ENCODE measurements around the gene EVL.
"Not testable (repeated sequence)": the region's sequence is repeated elsewhere in the genome, so short reads cannot be mapped to it uniquely, and the experiment has no call there.

Gene EVL

GRCh38 chr14:100148837-100149731 lies 83.9 kb downstream of the EVL start:
- DNase-seq = no peak

- no peak for DNase-seq
Observed at GRCh38 chr14:100149851-100150611, 84.8 kb downstream of the EVL start.

GRCh38 chr14:100150932-100151587 lies 85.8 kb downstream of the EVL start:
- DNase-seq = no peak

GRCh38 chr14:100152091-100152490 lies 86.9 kb downstream of the EVL start:
- no peak for DNase-seq

GRCh38 chr14:100153560-100153959 lies 88.3 kb downstream of the EVL start:
- DNase-seq = no peak

- no peak for DNase-seq
Observed at GRCh38 chr14:100155049-100155621, 89.9 kb downstream of the EVL start.

- DNase-seq = peak; percentile 25
Observed at GRCh38 chr14:100155756-100156616, 90.8 kb downstream of the EVL start.

- no peak for DNase-seq
Observed at GRCh38 chr14:100156776-100157175, 91.6 kb downstream of the EVL start.

- DNase-seq = not testable (repeated sequence)
Observed at GRCh38 chr14:100157548-100158232, 92.5 kb downstream of the EVL start.

- DNase-seq = no peak
Observed at GRCh38 chr14:100158566-100159093, 93.4 kb downstream of the EVL start.

GRCh38 chr14:100159094-100159864 lies 94.1 kb downstream of the EVL start, which contains the start of gene DEGS2:
Gene DEGS2, minus strand, starts transcription at chr14:100159645. Its CDS starts 58 bp downstream, at chr14:100159587.
- no peak for DNase-seq

GRCh38 chr14:100159865-100160533 lies 94.8 kb downstream of the EVL start:
- no peak for DNase-seq

- DNase-seq = no peak
Observed at GRCh38 chr14:100160534-100160916, 95.3 kb downstream of the EVL start.

GRCh38 chr14:100165376-100165775 lies 100.2 kb downstream of the EVL start:
- no peak for DNase-seq

- no peak for DNase-seq
Observed at GRCh38 chr14:100165831-100166440, 100.7 kb downstream of the EVL start.

- no peak for DNase-seq
Observed at GRCh38 chr14:100168506-100168905, 103.3 kb downstream of the EVL start.

GRCh38 chr14:100170880-100171279 lies 105.7 kb downstream of the EVL start:
- DNase-seq = no peak

GRCh38 chr14:100172811-100173210 lies 107.6 kb downstream of the EVL start:
- DNase-seq = no peak

GRCh38 chr14:100173353-100173752 lies 108.1 kb downstream of the EVL start:
- no peak for DNase-seq
